ENCODE data around the gene ODAD2. TPM values are rescaled to one million over a fixed set of nuclear protein-coding genes. Genes with fewer than 3 reads are reported as not detected.

ODAD2 gene
- total and polyA plus RNA-seq, 2 donors (not counting 1 experiment from before 2014, with no cell fraction given), result not detected

DNA sequence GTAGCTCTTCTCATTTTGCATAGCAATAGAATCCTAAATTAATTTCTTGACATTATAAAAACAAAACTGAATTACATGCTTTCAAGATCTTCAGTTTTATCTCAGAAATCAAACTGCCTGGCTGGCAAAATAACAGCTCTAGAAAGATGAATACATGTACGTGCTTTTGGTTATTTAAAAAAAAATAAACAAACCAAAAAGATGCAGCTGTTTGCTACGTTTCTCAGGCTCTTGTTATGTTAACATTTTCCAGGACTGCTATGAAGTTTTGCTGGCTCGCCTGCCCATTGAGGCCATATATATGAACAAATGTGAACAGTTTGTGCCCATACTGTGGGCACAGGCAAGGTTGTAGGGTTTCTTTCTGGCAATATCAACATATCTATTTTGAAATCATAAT lies 86.6 kb downstream of the ODAD2 start:
- Histone ChIP-seq H3K4me2 (replicated peaks; ENCODE audit: low read depth, low read length, poor library complexity, severe bottlenecking) (no peak overlapping the region), H3K9me3 (ENCODE audit: control extremely low read depth in 1 of 3, control insufficient read depth in 2 of 3, insufficient read depth in 1 of 3, low read length in 2 of 3) (no peaks in the 10 kb centered on the region), H3K27me3 (replicated peaks in 1 of 4; ENCODE audit: control extremely low read depth in 1 of 4, control insufficient read depth in 3 of 4, insufficient read depth in 4 of 4, low read length in 3 of 4) (no peaks in the 10 kb centered on the region), H3K9ac (ENCODE audit: low read length) (no peak overlapping the region), H4K20me1 (ENCODE audit: control insufficient read depth, insufficient read depth, low read length, poor library complexity, severe bottlenecking) (no peaks in the 10 kb centered on the region), H3K79me2 (ENCODE audit: control insufficient read depth, insufficient read depth, low read length) (no peaks in the 10 kb centered on the region), H3K4me1 (ENCODE audit: control insufficient read depth in 2 of 2, insufficient read depth in 2 of 2, low read length in 2 of 2) (no peaks in the 10 kb centered on the region), H2AFZ (ENCODE audit: insufficient read depth, low read depth, low read length, poor library complexity, severe bottlenecking) (no peak overlapping the region), H3K36me3 (replicated peaks in 1 of 2; ENCODE audit: control extremely low read depth in 1 of 2, control insufficient read depth in 1 of 2, extremely low read depth in 1 of 2, insufficient read depth in 2 of 2, low read length in 1 of 2) (no peaks in the 10 kb centered on the region), H3K27ac (ENCODE audit: low read length in 2 of 2) (no peak overlapping the region), H3K4me3 (ENCODE audit: control extremely low read depth in 1 of 5, extremely low read depth in 1 of 5, insufficient read depth in 1 of 5, low read depth in 2 of 5, low read length in 4 of 5) (no peak overlapping the region)
- H3K4me3 Mint-ChIP-seq, result no peak overlapping the region
- ChIA-PET POLR2A (no interaction called here), CTCF (no interaction called here)
- 60% methylated on average over 1 of the region's 3 CpGs for WGBS (ENCODE audit: insufficient coverage)
- no peak overlapping the region for H3K27ac Mint-ChIP-seq
- TF ChIP-seq, protein P1, sequence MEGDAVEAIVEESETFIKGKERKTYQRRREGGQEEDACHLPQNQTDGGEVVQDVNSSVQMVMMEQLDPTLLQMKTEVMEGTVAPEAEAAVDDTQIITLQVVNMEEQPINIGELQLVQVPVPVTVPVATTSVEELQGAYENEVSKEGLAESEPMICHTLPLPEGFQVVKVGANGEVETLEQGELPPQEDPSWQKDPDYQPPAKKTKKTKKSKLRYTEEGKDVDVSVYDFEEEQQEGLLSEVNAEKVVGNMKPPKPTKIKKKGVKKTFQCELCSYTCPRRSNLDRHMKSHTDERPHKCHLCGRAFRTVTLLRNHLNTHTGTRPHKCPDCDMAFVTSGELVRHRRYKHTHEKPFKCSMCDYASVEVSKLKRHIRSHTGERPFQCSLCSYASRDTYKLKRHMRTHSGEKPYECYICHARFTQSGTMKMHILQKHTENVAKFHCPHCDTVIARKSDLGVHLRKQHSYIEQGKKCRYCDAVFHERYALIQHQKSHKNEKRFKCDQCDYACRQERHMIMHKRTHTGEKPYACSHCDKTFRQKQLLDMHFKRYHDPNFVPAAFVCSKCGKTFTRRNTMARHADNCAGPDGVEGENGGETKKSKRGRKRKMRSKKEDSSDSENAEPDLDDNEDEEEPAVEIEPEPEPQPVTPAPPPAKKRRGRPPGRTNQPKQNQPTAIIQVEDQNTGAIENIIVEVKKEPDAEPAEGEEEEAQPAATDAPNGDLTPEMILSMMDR (IDR thresholded peaks at IDR 0.05), result no peak
- no peak for TF ChIP-seq EZH2 (IDR thresholded peaks at IDR 0.05; ENCODE audit: borderline replicate concordance, insufficient read depth, low read depth, low read length, poor library complexity, severe bottlenecking)
- no peak for ATAC-seq (ENCODE audit: low read depth)
- intact Hi-C loops (cut with micrococcal nuclease), result no loop called here
- peaks cover 3% of the 10 kb centered on the region for H3K27me3 Mint-ChIP-seq
- no peaks in the 10 kb centered on the region for H3K9me3 Mint-ChIP-seq (ENCODE audit: insufficient read depth)
- H3K4me1 Mint-ChIP-seq, result no peaks in the 10 kb centered on the region
- no peak for DNase-seq

- H3K27ac ChIP-seq (ENCODE audit: low read length in 2 of 2), result no peak overlapping the region
- no peaks in the 10 kb centered on the region for H3K4me1 ChIP-seq (ENCODE audit: control insufficient read depth in 2 of 2, insufficient read depth in 2 of 2, low read length in 2 of 2)
- DNase-seq (no peak), ATAC-seq (ENCODE audit: low read depth) (no peak)
- no peak overlapping the region for H3K4me2 ChIP-seq (replicated peaks; ENCODE audit: low read depth, low read length, poor library complexity, severe bottlenecking)
- H2AFZ ChIP-seq (ENCODE audit: insufficient read depth, low read depth, low read length, poor library complexity, severe bottlenecking), result no peak overlapping the region
- H3K27me3 Mint-ChIP-seq, result peaks cover 3% of the 10 kb centered on the region
- no peaks in the 10 kb centered on the region for H3K9me3 ChIP-seq (ENCODE audit: control extremely low read depth in 1 of 3, control insufficient read depth in 2 of 3, insufficient read depth in 1 of 3, low read length in 2 of 3)
- no peak overlapping the region for H3K4me3 Mint-ChIP-seq
- POLR2A ChIA-PET, result no interaction called here
- TF ChIP-seq, protein P1 (IDR thresholded peaks at IDR 0.05), result no peak
- TF ChIP-seq EZH2 (IDR thresholded peaks at IDR 0.05; ENCODE audit: borderline replicate concordance, insufficient read depth, low read depth, low read length, poor library complexity, severe bottlenecking), result no peak
- intact Hi-C loops (cut with micrococcal nuclease), result no loop called here
- no peaks in the 10 kb centered on the region for H4K20me1 ChIP-seq (ENCODE audit: control insufficient read depth, insufficient read depth, low read length, poor library complexity, severe bottlenecking)
- H3K27ac Mint-ChIP-seq, result no peak overlapping the region
- H3K4me1 Mint-ChIP-seq, result no peaks in the 10 kb centered on the region
- no peaks in the 10 kb centered on the region for H3K36me3 ChIP-seq (replicated peaks in 1 of 2; ENCODE audit: control extremely low read depth in 1 of 2, control insufficient read depth in 1 of 2, extremely low read depth in 1 of 2, insufficient read depth in 2 of 2, low read length in 1 of 2)
- H3K9me3 Mint-ChIP-seq (ENCODE audit: insufficient read depth), result no peaks in the 10 kb centered on the region
- H3K4me3 ChIP-seq (ENCODE audit: control extremely low read depth in 1 of 5, extremely low read depth in 1 of 5, insufficient read depth in 1 of 5, low read depth in 2 of 5, low read length in 4 of 5), result no peak overlapping the region
- H3K79me2 ChIP-seq (ENCODE audit: control insufficient read depth, insufficient read depth, low read length), result no peaks in the 10 kb centered on the region
- CTCF ChIA-PET, result no interaction called here
- 91% methylated on average over 3 of the region's 4 CpGs for WGBS (ENCODE audit: insufficient coverage)
- H3K27me3 ChIP-seq (replicated peaks in 1 of 4; ENCODE audit: control extremely low read depth in 1 of 4, control insufficient read depth in 3 of 4, insufficient read depth in 4 of 4, low read length in 3 of 4), result no peaks in the 10 kb centered on the region
- H3K9ac ChIP-seq (ENCODE audit: low read length), result no peak overlapping the region
These were observed 87.3 kb downstream of the ODAD2 start for GRCh38 chr10:27911539-27911938.

All from B cell (primary cell).